ENCODE results near the gene GUCA2B.

GUCA2B gene

GRCh38 chr1:42118125-42118524 lies 35.1 kb upstream of the GUCA2B start:
- TF ChIP-seq CTCF (IDR thresholded peaks at IDR 0.05; ENCODE audit: low read depth, low read length, missing control alignments), result no peak
- no peak for DNase-seq (ENCODE audit: low read depth)
- in situ Hi-C loops (cut with HindIII; ENCODE audit: low sequenced_read_pairs), result no loop called here
- no peak overlapping the region for H3K4me3 ChIP-seq (ENCODE audit: low read depth, low read length)

GRCh38 chr1:42122408-42122807 lies 30.8 kb upstream of the GUCA2B start:
- DNase-seq (ENCODE audit: low read depth), result no peak
- in situ Hi-C loops (cut with HindIII; ENCODE audit: low sequenced_read_pairs), result no loop called here
- H3K4me3 ChIP-seq (ENCODE audit: low read depth, low read length), result no peak overlapping the region
- TF ChIP-seq CTCF (IDR thresholded peaks at IDR 0.05; ENCODE audit: low read depth, low read length, missing control alignments), result no peak

- TF ChIP-seq CTCF (IDR thresholded peaks at IDR 0.05; ENCODE audit: low read depth, low read length, missing control alignments), result no peak
- no peak for DNase-seq (ENCODE audit: low read depth)
- in situ Hi-C loops (cut with HindIII; ENCODE audit: low sequenced_read_pairs), result no loop called here
- no peak overlapping the region for H3K4me3 ChIP-seq (ENCODE audit: low read depth, low read length)
Observed at GRCh38 chr1:42125552-42125951, 27.7 kb upstream of the GUCA2B start.

GRCh38 chr1:42127767-42128166 lies 25.4 kb upstream of the GUCA2B start:
- no peak for DNase-seq (ENCODE audit: low read depth)
- TF ChIP-seq CTCF (IDR thresholded peaks at IDR 0.05; ENCODE audit: low read depth, low read length, missing control alignments), result no peak
- H3K4me3 ChIP-seq (ENCODE audit: low read depth, low read length), result no peak overlapping the region
- in situ Hi-C loops (cut with HindIII; ENCODE audit: low sequenced_read_pairs), result no loop called here

GRCh38 chr1:42128499-42128898 lies 24.7 kb upstream of the GUCA2B start:
- no peak for TF ChIP-seq CTCF (IDR thresholded peaks at IDR 0.05; ENCODE audit: low read depth, low read length, missing control alignments)
- H3K4me3 ChIP-seq (ENCODE audit: low read depth, low read length), result no peak overlapping the region
- in situ Hi-C loops (cut with HindIII; ENCODE audit: low sequenced_read_pairs), result no loop called here
- DNase-seq (ENCODE audit: low read depth), result no peak

- H3K4me3 ChIP-seq (ENCODE audit: low read depth, low read length), result no peak overlapping the region
- DNase-seq (ENCODE audit: low read depth), result no peak
- no peak for TF ChIP-seq CTCF (IDR thresholded peaks at IDR 0.05; ENCODE audit: low read depth, low read length, missing control alignments)
- in situ Hi-C loops (cut with HindIII; ENCODE audit: low sequenced_read_pairs), result no loop called here
Observed at GRCh38 chr1:42128964-42129363, 24.2 kb upstream of the GUCA2B start.
